ENCODE results near the gene CALY.

CALY gene

GRCh38 chr10:133312016-133312768 is 24.5 kb downstream of the CALY start:
- no peak overlapping the region for H3K4me3 Mint-ChIP-seq
- peaks cover 20% of the 10 kb centered on the region for H3K4me1 Mint-ChIP-seq (ENCODE audit: low read depth)
- H3K27ac Mint-ChIP-seq: no peak overlapping the region
- peaks cover 14% of the 10 kb centered on the region for H3K27me3 Mint-ChIP-seq
- peaks cover 57% of the 10 kb centered on the region for H3K36me3 Mint-ChIP-seq (ENCODE audit: low read depth)
- intact Hi-C loops (cut with micrococcal nuclease): no loop called here
- H3K9me3 Mint-ChIP-seq: no peaks in the 10 kb centered on the region

- no peaks in the 10 kb centered on the region for H3K9me3 Mint-ChIP-seq
- H3K4me1 Mint-ChIP-seq (ENCODE audit: low read depth): peaks cover 26% of the 10 kb centered on the region
- peaks cover 14% of the 10 kb centered on the region for H3K27me3 Mint-ChIP-seq
- H3K36me3 Mint-ChIP-seq (ENCODE audit: low read depth): peaks cover 61% of the 10 kb centered on the region
- H3K4me3 Mint-ChIP-seq: no peak overlapping the region
- peak overlapping the region; percentile 7 for H3K27ac Mint-ChIP-seq
- intact Hi-C loops (cut with micrococcal nuclease): no loop called here
These were observed 25.1 kb downstream of the CALY start for GRCh38 chr10:133311570-133311969.

- H3K27ac Mint-ChIP-seq: no peak overlapping the region
- no peak overlapping the region for H3K4me3 Mint-ChIP-seq
- peaks cover 9% of the 10 kb centered on the region for H3K27me3 Mint-ChIP-seq
- H3K9me3 Mint-ChIP-seq: no peaks in the 10 kb centered on the region
- intact Hi-C loops (cut with micrococcal nuclease): no loop called here
- peaks cover 34% of the 10 kb centered on the region for H3K4me1 Mint-ChIP-seq (ENCODE audit: low read depth)
- H3K36me3 Mint-ChIP-seq (ENCODE audit: low read depth): peaks cover 61% of the 10 kb centered on the region
These were observed 25.9 kb downstream of the CALY start for GRCh38 chr10:133310789-133311188.

- Mint-ChIP-seq H3K4me1 (ENCODE audit: low read depth) (peaks cover 38% of the 10 kb centered on the region), H3K27me3 (peaks cover 6% of the 10 kb centered on the region), H3K9me3 (no peaks in the 10 kb centered on the region), H3K27ac (no peak overlapping the region), H3K36me3 (ENCODE audit: low read depth) (peaks cover 64% of the 10 kb centered on the region), H3K4me3 (no peak overlapping the region)
- intact Hi-C loops (cut with micrococcal nuclease): no loop called here
These were observed 26.3 kb downstream of the CALY start for GRCh38 chr10:133310399-133310755.

GRCh38 chr10:133309720-133310398 is 26.8 kb downstream of the CALY start:
- no peaks in the 10 kb centered on the region for H3K9me3 Mint-ChIP-seq
- H3K4me3 Mint-ChIP-seq: peak overlapping the region; percentile 23
- H3K27me3 Mint-ChIP-seq: peaks cover 6% of the 10 kb centered on the region
- intact Hi-C loops (cut with micrococcal nuclease): no loop called here
- peaks cover 69% of the 10 kb centered on the region for H3K36me3 Mint-ChIP-seq (ENCODE audit: low read depth)
- H3K27ac Mint-ChIP-seq: no peak overlapping the region
- H3K4me1 Mint-ChIP-seq (ENCODE audit: low read depth): peaks cover 43% of the 10 kb centered on the region

GRCh38 chr10:133309100-133309719 is 27.5 kb downstream of the CALY start:
- Mint-ChIP-seq H3K4me3 (peak overlapping the region; percentile 96), H3K4me1 (ENCODE audit: low read depth) (peaks cover 45% of the 10 kb centered on the region), H3K27ac (peak overlapping the region; percentile 99), H3K9me3 (no peaks in the 10 kb centered on the region), H3K27me3 (peaks cover under 1% of the 10 kb centered on the region), H3K36me3 (ENCODE audit: low read depth) (peaks cover 70% of the 10 kb centered on the region)
- intact Hi-C loops (cut with micrococcal nuclease): no loop called here

GRCh38 chr10:133308421-133309099 is 28.1 kb downstream of the CALY start, which contains the start of the genes TUBGCP2 and ZNF511:
TUBGCP2 (minus strand) TSS chr10:133308872; CDS start chr10:133302941, 5,931 bp downstream.
ZNF511 (plus strand) TSS chr10:133308914; CDS start chr10:133308944, 30 bp downstream.
- H3K9me3 Mint-ChIP-seq: no peaks in the 10 kb centered on the region
- H3K27ac Mint-ChIP-seq: peak within 1 kb of the TSS; percentile 99
- intact Hi-C loops (cut with micrococcal nuclease): loop anchor here (1.0 kb wide), 1 partner anchor 49 kb away; no protein-coding TSS in a partner anchor
- no peaks in the 10 kb centered on the region for H3K27me3 Mint-ChIP-seq
- H3K4me1 Mint-ChIP-seq (ENCODE audit: low read depth): peaks cover 49% of the 10 kb centered on the region
- H3K36me3 Mint-ChIP-seq (ENCODE audit: low read depth): peaks cover 76% of the 10 kb centered on the region
- H3K4me3 Mint-ChIP-seq: peak within 1 kb of the TSS; percentile 96

- intact Hi-C loops (cut with micrococcal nuclease): loop anchor here (1.0 kb wide), 1 partner anchor 49 kb away; no protein-coding TSS in a partner anchor
- H3K27ac Mint-ChIP-seq: peak overlapping the region; percentile 99
- H3K27me3 Mint-ChIP-seq: no peaks in the 10 kb centered on the region
- peak overlapping the region; percentile 96 for H3K4me3 Mint-ChIP-seq
- peaks cover 78% of the 10 kb centered on the region for H3K36me3 Mint-ChIP-seq (ENCODE audit: low read depth)
- H3K4me1 Mint-ChIP-seq (ENCODE audit: low read depth): peaks cover 54% of the 10 kb centered on the region
- H3K9me3 Mint-ChIP-seq: no peaks in the 10 kb centered on the region
These were observed 28.8 kb downstream of the CALY start for GRCh38 chr10:133307776-133308420.

- H3K36me3 Mint-ChIP-seq (ENCODE audit: low read depth): peaks cover 78% of the 10 kb centered on the region
- H3K9me3 Mint-ChIP-seq: no peaks in the 10 kb centered on the region
- H3K4me1 Mint-ChIP-seq (ENCODE audit: low read depth): peaks cover 54% of the 10 kb centered on the region
- intact Hi-C loops (cut with micrococcal nuclease): no loop called here
- H3K27me3 Mint-ChIP-seq: no peaks in the 10 kb centered on the region
- peak overlapping the region; percentile 96 for H3K4me3 Mint-ChIP-seq
- peak overlapping the region; percentile 99 for H3K27ac Mint-ChIP-seq
These were observed 29.7 kb downstream of the CALY start for GRCh38 chr10:133306941-133307379.

- Mint-ChIP-seq H3K27me3 (no peaks in the 10 kb centered on the region), H3K4me3 (peak overlapping the region; percentile 50), H3K36me3 (ENCODE audit: low read depth) (peaks cover 78% of the 10 kb centered on the region), H3K27ac (peak overlapping the region; percentile 99), H3K9me3 (no peaks in the 10 kb centered on the region), H3K4me1 (ENCODE audit: low read depth) (peaks cover 54% of the 10 kb centered on the region)
- intact Hi-C loops (cut with micrococcal nuclease): no loop called here
These were observed 30.6 kb downstream of the CALY start for GRCh38 chr10:133306097-133306476.

GRCh38 chr10:133303206-133303605 is 33.5 kb downstream of the CALY start:
- intact Hi-C loops (cut with micrococcal nuclease): no loop called here
- peaks cover 48% of the 10 kb centered on the region for H3K4me1 Mint-ChIP-seq (ENCODE audit: low read depth)
- H3K4me3 Mint-ChIP-seq: no peak overlapping the region
- peaks cover 87% of the 10 kb centered on the region for H3K36me3 Mint-ChIP-seq (ENCODE audit: low read depth)
- H3K27ac Mint-ChIP-seq: peak overlapping the region; percentile 99
- H3K27me3 Mint-ChIP-seq: no peaks in the 10 kb centered on the region
- no peaks in the 10 kb centered on the region for H3K9me3 Mint-ChIP-seq

GRCh38 chr10:133302230-133302629 is 34.5 kb downstream of the CALY start:
- H3K4me3 Mint-ChIP-seq: no peak overlapping the region
- no peak overlapping the region for H3K27ac Mint-ChIP-seq
- H3K4me1 Mint-ChIP-seq (ENCODE audit: low read depth): peaks cover 41% of the 10 kb centered on the region
- H3K36me3 Mint-ChIP-seq (ENCODE audit: low read depth): peaks cover 89% of the 10 kb centered on the region
- intact Hi-C loops (cut with micrococcal nuclease): no loop called here
- no peaks in the 10 kb centered on the region for H3K27me3 Mint-ChIP-seq
- H3K9me3 Mint-ChIP-seq: no peaks in the 10 kb centered on the region

- Mint-ChIP-seq H3K9me3 (no peaks in the 10 kb centered on the region), H3K27ac (no peak overlapping the region), H3K4me1 (ENCODE audit: low read depth) (peaks cover 39% of the 10 kb centered on the region), H3K36me3 (ENCODE audit: low read depth) (peaks cover 100% of the 10 kb centered on the region), H3K4me3 (no peak overlapping the region), H3K27me3 (no peaks in the 10 kb centered on the region)
- intact Hi-C loops (cut with micrococcal nuclease): no loop called here
These were observed 37.0 kb downstream of the CALY start for GRCh38 chr10:133299738-133300137.

Data from dendritic cell treated with granulocyte-macrophage colony-stimulating factor and Interleukin-4, amounts not matched to agents 40 ng/mL and 50 ng/mL, for 4 days (primary cell).